Ovary (tissue), 3 donors: Measurements from ENCODE around the gene CARM1.

Experiments
- CTCF ChIP-seq, 3 donors: fragments of 450-650 bp in 2 of 3; fragments of 200-600 bp in 1 of 3; IDR thresholded peaks; one replicate each; pipeline versions ENCODE4 v1.5.1 to v1.8.0; 2016 to 2022; ENCODE audit warnings: antibody characterized with exemption in 3 of 3, mild to moderate bottlenecking in 1 of 3
- EP300 ChIP-seq: sonication (generic); formaldehyde crosslinking; IDR thresholded peaks from one replicate; pipeline ENCODE4 v1.6.1; 2017; ENCODE audit warnings: antibody characterized with exemption
- POLR2A ChIP-seq: fragments of 450-650 bp; IDR thresholded peaks from one replicate; pipeline ENCODE4 v1.6.1; 2017; ENCODE audit warnings: antibody characterized with exemption, mild to moderate bottlenecking, moderate library complexity
- donor health status: DM: no; HTN: no; CAD: no.

GRCh38 chr19:10927730-10928562 lies 56.6 kb downstream of the CARM1 start:
- TF ChIP-seq EP300: no peak
- no peak for TF ChIP-seq POLR2A
- no peak for TF ChIP-seq CTCF (IDR thresholded peaks at IDR 0.05)
